NCI-H2171 treated with DMSO at 0.1 percent for 48 hours (cell line): Measurements from ENCODE around the gene STXBP1.
A peak's percentile ranks its signal among the peaks of the same experiment; 100 is the strongest.

Experiments
- DNase-seq: peaks from one replicate; lab custom pipeline; 2025; lab: John Stamatoyannopoulos, UW

The STXBP1 gene

DNA sequence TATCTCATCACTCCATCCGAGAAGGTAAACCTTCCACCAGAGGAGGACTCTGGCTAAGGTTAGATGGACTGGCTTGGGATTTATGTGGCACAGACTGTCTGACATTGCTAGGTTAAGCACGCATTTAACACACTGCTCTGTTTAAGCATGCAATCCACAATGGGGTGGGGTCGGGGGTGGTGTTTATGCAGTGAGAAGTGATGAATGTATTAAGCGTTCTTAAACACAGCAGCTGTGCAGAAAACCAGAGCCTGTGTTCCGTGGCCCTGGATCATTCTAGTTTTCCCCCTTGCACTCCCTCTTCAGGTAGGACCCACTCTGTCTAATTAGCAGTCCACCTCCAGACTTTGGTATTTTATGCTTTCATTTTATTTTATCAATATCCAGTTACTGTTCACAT is 46.4 kb downstream of the STXBP1 start:
- DNase-seq, result peak; percentile 62

DNA sequence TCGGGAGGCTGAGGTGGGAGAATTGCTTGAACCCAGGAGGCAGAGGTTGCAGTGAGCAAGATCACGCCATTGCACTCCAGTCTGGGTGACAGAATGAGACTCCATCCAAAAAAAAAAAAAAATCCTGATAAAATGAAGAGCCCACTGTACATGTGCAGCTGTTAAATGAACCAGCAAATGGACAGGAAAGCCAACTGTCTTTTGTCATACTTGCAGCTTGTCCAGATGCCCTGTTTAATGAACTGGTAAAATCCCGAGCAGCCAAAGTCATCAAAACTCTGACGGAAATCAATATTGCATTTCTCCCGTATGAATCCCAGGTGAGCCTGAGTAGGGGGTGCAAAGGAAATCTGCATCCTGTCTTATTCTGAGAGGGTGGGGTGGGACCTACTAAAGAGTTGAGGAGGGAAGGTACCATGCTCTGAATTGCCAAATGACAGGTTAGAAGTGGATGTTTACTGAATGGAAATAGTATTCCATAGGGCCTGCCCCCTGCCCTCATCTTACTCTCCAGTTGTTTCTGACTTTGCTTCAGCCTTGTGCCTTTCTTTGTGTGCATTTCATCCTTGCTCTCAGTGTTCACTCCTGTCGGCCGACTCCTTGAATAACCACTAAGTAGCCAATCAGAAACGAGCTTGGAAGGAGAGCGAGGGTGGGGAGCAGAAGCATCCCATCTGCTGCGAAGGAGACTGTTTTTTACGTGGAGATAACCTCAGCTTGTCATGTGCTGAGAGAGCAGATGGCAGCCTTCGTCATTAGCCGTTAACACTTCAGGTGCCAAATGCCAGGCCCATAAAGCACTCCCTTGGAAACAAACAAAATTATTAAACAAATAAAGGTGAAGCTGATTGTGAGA is 49.0 kb downstream of the STXBP1 start:
- DNase-seq, result peak; percentile 100

DNA sequence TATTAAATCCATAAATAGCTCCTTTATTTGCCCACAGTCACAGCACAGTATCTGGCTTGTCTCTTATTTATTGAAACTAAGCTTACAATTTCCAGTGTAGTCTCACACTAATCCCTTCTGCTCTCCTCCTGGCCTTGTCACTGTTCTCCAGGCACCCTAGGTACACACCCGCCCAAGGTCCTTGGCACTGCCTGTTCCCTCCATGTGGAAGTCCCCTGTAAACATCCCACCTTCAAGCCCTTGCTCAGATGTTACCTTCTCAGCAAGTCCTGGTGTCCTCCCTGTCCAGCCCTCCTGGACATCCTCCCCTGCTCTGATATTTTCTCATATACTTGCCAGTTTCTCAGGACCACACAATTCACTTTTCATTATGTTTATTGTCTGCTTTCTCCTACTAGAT is 50.5 kb downstream of the STXBP1 start:
- DNase-seq, result peak; percentile 31

DNA sequence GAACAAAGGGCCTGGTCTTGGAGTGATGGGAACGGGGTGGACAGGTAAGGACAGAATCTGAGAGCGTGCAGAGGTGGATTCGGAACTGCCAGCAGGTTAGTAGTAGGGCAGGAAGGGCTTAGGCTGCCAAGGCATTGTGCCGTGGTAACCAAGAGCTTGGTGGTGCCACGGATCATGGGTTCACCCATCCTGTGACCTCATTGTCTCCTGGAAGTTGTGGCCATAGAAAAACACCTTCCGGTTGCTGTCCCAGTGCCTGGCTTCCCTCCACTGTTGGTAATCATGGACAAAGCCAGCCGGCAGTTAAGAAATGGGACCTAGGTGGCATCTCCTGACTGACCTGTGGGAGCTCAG is 52.2 kb downstream of the STXBP1 start:
- no peak for DNase-seq

DNA sequence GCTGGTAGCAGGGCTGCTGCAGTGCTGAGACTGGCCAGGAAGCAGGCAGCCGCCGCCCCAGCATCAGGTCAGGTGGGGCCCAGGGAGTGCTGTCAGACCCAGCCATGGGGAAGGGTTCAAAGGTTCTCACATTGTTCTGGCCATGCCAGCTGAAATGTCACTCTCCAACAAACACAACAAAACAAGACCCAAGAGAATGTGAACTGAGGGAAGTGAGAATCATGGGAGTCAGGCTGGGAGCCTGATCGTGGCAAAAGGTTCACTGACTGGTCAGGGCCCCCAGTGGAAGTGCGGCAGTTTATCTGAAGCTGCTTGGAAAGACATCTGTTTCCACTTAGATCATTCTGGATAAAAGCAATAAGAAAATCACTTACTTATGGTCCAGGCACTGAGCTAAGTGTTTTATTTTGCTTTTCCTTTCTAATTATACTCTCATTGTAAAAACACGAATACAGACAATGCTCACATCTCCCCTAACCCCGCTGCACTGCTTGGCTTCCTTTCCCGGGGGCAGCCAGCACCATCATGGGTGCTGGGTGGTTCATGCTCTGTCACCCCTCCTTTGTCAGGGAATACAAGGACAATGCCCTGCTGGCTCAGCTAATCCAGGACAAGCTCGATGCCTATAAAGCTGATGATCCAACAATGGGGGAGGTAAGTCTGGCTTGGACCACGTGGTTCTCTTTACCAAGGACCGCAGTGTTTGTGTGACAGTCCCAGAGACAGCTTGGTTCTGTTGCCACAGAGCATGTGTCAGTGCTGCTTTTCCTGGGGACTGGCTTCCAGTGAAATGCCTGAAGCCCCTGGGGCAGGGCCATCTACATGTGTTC is 52.8 kb downstream of the STXBP1 start:
- DNase-seq, result no peak

DNA sequence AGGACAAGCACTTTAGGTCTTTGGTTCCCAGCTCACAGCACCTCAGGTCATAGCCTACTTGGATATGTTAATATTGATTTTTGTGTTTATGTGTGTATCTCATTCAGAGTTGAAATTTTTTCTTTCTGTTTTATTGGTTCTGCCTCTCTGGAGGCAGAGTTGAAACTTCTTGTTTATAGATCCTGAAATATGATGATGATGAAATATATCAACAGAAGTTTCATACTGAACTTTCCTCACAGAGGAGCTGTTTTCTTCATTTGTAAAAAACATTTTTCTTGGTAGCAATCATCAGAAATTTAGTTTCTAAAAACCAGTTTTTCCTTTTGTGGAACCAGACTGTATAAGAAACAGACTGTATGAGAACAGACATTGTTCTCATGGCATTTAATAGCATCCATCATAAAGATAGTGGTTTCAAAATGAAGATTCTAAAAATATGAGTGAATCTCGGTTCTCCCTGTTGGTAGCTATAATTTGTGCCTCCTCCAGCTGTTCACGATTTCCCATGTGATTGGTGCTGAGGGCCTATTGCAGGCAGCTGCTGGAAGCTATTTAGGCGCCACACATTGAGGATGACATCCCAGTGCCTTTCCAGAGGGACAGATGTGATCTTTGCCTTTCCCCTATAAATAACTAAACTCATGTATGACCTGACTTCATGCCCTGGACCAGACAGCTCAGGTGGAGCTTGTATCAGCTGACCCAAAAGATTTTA is 55.2 kb downstream of the STXBP1 start:
- peak; percentile 38 for DNase-seq

DNA sequence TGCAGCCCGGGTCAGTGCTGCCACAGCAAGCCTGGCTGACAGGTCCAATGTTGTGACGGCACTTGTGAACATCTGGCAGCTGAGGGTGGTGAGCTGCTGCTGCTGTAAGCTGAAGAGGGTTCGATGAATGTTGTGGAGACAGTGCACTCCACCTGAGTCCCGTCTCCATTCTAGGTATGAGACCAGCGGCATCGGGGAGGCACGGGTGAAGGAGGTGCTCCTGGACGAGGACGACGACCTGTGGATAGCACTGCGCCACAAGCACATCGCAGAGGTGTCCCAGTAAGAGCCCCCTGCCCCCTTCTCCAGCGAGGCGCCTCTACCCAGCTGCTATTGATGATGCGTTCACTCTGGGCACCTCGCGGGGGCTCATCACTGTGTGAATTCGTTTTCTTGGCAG is 55.8 kb downstream of the STXBP1 start:
- no peak for DNase-seq

DNA sequence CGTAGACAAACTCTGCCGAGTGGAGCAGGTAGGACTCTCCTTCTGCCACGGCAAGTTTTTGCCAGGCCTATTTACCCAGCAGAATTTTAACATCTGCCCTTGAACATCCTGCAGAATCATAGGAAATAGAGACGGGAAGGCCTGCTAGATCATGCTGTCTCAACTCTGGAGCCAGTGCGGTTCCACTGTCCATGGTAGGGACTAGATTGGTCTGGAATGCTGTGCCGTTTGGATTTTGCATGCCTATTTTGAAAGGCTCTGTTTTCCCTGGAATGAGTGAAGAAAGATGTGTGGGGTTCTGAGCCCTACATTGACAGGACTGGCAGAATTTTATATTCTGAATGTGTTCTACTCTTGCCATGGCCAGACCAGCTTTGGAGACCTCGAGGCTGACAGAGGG is 61.2 kb downstream of the STXBP1 start:
- no peak for DNase-seq

DNA sequence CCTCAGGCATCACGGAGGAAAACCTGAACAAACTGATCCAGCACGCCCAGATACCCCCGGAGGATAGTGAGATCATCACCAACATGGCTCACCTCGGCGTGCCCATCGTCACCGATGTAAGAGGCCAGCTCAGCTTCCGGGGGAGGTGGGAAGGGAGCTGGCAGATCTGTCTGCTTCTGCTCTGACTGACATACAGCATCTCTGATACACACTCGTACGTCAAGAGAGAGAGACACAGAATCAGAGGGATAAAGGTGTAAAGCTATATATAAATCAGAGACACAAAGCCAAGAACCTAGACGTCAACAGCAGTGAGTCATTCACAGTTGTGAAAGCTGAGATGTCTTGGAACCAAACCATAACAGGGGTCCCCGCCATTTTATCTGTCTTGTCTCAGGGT is 64.6 kb downstream of the STXBP1 start:
- no peak for DNase-seq

DNA sequence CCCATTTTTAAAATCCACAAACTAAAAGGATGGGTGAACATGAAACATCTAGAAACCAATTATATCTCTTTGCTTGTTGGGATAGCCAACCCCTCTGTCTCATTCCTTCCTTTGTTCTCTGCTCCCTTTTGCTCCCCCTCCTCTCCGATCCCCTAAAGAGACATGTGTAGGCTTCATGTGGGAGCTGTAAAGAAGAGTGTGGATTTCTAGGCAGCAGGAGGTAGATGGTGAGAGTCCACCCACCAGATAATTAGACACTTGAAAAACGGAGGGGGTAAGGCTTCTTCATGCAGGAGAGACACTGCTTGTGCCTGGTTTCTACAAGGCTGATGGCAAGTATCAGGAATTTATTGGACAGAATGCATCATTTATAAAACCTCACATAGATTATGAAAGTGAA is 67.4 kb downstream of the STXBP1 start:
- DNase-seq, result no peak

DNA sequence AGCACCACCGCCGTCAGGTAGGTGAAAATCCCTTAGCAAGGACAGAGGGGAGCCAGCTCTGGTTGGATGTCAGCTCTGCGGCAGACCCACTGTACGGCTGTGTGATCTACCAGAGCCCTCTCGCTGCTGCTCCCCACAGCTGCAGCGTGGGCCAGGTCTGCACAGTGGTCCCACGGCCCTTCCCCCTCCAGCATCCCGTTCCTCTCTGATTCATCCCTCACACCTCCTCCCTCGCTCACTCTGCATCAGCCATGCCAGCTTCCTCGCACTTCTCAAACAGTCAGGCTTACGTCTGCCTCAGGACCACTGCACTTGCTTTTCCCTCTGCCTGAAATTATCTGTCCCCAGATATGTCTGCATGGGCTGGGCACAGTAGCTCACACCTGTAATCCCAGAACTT is 68.1 kb downstream of the STXBP1 start:
- no peak for DNase-seq

DNA sequence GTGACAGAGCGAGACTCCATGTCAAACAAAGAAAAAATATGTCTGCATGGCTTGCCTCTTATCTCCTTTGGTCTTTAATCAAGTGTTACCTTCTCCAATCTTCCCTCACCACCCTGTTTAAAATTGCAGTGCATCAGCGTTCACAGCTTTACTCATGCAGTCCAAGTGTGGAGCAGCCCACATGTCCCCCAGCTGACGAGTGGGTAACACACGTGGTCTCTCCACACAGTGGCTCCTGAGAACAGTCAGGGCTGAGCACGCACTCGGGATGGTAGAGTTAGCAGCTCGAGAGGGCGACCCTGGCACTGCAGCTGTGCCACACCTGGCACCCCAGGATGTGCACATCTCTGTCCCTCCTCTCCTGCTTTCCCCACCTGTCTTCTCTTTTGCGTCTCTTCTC is 68.8 kb downstream of the STXBP1 start:
- DNase-seq, result no peak

DNA sequence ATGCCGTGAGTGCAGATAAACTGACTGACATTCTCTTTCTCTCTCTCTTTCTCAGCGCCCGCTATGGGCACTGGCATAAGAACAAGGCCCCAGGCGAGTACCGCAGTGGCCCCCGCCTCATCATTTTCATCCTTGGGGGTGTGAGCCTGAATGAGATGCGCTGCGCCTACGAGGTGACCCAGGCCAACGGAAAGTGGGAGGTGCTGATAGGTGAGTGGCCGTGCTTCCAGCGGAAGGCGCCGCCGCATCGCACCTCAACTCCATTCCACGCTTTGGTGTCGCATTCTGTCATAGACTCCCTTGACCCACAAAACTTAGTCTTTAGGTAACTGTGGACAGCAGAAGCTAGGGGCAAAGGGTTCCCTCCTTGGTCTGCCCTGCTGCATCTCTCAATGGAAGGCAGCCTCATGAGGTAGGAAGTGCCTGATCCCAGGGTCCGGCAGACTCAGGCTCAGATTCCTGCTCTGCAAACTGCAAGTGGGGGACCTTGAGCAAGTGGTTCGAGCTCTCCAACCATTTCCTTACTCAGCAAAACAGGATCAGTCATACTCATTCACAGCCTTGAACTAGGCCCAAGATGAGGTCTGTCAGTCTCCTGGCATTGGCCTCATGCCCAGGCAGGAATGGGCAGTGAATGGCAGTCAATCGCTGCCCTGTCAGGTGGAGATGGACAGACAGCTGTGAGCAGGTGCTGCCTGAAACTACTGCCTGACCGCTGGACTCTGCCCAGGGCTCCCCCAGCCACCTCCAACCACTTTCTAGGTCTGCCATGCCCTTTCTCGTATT is 70.5 kb downstream of the STXBP1 start:
- no peak for DNase-seq

DNA sequence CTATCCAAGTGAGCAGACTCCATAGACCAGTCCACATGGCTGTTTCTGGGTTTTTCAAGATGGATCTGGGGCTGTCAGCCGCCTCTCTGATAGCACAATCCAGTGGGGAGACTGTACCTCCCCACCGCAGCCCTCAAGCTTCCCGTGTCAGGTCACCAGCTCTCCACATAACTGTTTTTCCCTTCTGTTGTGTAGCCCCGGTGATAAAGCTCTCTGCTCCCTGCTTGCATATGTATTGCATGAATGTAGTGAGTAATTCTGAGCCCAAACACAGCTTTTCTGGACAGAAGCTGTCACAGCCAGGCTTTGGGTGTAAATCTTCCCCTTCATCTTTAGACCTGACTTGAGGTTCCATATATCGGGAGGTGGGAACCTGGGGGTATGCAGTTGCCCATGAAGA is 71.6 kb downstream of the STXBP1 start:
- no peak for DNase-seq

DNA sequence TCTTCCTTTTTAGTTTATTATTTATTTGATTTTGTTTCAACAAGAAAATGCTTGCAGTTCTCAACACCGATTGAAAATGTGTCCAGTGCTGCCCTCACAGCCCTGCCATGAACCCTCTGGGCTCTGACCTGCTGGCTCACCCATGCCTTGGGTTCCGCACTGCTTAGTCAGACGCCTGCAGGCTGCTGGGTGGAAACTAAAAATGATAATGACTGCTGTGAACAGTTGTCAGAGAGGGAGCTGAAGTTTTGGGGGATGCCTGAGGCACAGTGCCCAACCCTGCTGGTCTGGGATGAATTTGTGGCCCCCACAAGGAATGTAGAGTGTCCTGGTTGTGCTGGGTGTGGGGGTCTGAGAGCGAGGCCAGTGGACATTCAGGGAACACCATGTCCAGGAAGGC is 72.5 kb downstream of the STXBP1 start:
- DNase-seq, result no peak

DNA sequence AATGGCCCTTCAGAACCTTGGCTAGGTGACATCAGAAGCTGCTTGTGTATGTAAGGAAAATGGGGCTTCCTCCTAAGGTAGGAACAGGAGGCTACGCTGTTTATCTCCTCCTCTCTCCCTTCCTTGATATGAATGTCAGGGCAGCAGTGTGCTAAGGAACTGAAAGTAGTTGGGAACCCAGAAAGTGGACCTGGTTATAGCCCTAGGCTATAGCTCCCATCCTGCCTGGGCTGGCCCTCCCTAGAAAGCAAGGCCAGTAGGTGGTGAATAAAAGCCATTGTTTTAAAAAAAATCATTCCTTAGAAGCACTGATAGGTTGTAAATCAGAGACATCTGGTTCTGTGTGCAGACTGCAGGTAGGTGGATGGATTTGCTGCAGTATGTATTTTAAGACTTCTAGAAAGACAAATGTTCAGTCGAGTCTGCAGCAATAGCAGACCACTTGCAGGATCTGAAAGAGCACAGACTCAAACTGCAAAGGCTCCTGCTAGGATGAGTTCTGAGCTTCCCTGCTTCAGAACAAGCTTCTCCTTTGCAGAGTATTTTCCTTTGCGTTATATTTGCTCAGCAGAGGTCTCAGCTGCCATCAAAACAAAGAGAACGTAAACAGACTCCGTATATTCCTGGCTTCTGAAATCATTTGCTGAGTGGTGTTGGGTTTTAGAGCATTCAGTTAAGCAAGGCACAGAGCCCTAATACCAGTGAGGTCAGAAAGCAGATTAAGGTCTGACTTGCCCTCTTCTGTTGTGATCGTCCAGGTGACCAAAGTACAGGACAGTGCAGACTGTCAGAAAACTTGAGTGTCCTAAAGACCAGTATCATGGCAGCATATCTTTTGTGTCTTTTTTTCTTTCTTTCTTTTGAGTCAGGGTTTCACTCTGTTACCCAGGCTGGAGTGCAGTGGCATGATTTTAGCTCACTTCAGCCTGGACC is 74.7 kb downstream of the STXBP1 start:
- no peak for DNase-seq

DNA sequence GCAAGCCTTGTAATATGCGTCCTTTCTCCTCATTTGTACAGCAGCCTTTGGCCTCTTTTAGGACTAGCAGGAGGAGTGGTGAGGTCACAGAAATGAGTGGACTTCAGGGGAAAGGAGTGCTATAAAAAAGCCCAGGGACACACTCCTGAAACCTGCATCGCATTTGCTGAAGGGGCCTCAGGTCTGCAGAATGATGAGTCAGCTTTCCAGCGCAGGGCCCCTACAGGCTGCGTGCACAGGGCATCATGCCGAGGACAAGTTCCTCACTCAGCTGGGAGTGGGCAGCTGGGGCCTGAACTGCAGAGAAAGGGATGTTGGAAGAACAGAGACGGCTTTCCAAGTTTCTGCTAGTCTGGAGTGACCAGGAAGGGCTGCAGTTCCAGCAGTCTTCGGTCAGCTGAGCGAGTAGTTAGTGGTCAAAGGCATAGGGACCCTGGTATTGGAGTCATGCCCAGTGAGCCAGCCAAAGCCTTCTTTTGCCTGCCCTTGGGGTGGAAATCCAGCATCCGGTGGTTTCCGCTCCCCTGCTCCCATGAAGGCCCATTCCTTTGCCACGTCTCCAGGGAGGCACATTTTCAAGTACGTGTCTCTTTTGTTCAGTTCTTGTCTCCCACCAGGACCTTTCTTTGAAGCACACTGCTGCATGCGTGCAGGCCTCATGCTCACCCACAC is 77.4 kb downstream of the STXBP1 start:
- DNase-seq, result no peak

DNA sequence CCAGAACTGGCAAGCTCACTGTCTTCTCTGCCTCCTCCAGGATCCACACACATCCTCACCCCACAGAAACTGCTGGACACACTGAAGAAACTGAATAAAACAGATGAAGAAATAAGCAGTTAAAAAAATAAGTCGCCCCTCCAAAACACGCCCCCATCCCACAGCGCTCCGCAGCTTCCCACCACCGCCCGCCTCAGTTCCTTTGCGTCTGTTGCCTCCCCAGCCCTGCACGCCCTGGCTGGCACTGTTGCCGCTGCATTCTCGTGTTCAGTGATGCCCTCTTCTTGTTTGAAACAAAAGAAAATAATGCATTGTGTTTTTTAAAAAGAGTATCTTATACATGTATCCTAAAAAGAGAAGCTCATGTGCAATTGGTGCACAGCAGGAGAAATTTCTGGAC is 78.7 kb downstream of the STXBP1 start:
- no peak for DNase-seq

DNA sequence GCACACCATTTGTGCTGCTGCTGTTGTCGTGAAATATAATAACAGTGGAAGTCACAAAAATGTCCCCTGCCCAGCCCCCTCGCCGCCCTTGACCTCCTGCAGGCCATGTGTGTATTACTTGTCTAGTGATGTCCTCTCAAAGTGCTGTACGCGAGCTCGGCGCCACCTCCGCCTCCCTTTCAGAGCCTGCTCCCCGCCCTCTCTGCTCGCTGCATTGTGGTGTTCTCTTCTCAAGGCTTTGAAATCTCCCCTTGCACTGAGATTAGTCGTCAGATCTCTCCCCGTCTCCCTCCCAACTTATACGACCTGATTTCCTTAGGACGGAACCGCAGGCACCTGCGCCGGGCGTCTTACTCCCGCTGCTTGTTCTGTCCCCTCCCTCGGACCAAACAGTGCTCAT is 80.0 kb downstream of the STXBP1 start:
- no peak for DNase-seq

DNA sequence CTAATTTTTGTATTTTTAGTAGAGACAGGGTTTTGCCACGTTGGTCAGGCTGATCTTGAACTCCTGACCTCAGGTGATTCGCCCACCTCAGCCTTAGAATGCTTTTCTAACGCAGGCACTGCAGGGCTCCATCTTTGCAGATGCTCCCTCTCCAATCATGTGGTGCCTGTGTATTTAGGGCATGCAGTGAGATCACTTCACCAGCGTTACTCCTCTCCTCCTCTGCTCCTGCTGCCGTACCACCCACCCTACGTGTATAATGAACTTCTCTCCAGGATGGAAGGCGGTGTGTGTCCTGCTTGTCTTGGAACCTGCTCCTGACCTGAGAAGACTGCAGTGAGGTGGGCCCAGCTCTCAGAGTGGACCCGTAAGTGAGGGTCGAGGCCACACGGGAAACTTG is 81.1 kb downstream of the STXBP1 start:
- DNase-seq, result no peak
